Measurements from ENCODE around the gene OGA. TPM values are rescaled to one million over a fixed set of nuclear protein-coding genes. Genes with fewer than 3 reads are reported as not detected.

Gene OGA
- total RNA-seq, 2 experiments from 2014 or later = 90.8 to 96.3 TPM

DNA sequence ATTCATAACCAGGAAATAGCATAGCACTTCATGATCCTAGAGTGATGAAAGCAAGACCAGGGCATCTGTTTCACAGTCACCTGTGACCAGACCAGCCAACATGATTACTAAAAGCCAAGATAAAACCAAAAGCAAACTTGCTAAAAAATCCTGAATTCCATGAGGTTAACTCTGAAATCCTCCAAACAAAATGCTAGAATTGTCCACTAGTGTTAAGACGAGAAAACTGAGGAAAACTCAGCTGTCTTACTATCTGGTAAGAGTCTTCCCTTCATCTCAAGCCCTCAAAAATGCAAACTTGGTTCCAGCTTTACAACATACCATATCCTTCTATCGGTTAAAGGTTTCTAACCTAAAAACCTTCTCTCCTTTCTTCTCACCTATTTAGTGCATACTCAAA, 33.7 kb downstream of the OGA start:
- intact Hi-C loops (cut with micrococcal nuclease) = loop anchor here (5.0 kb wide), 1 partner anchor 432 kb away; the partner anchor contains the start of gene BTRC
- H3K9me3 Mint-ChIP-seq = no peaks in the 10 kb centered on the region

GRCh38 chr10:101783736-101784118, 34.5 kb downstream of the OGA start:
- CTCF ChIA-PET = interaction anchor here (1.0 to 5.1 kb wide), 8 partner anchors 12 to 227 kb away, joined by 3 to 91 read pairs (median 4); no protein-coding TSS in a partner anchor
- no peaks in the 10 kb centered on the region for H3K9me3 Mint-ChIP-seq
- peak overlapping the region; percentile 97 for H3K27ac Mint-ChIP-seq
- intact Hi-C loops (cut with micrococcal nuclease) = loop anchor here (1.0 to 5.0 kb wide), 5 partner anchors 35 to 431 kb away; partner anchors contain the start of genes BTRC, FBXW4, HPS6 and OGA
- H3K4me3 Mint-ChIP-seq = peak overlapping the region; percentile 100
- peaks cover 56% of the 10 kb centered on the region for H3K4me1 Mint-ChIP-seq (ENCODE audit: low read depth)
- H3K27me3 Mint-ChIP-seq (ENCODE audit: low read depth) = peaks cover 5% of the 10 kb centered on the region
- peaks cover 36% of the 10 kb centered on the region for H3K36me3 Mint-ChIP-seq (ENCODE audit: low read depth)
- DNase-seq = no peak

More for the DNA sequence above, 33.7 kb downstream of the OGA start:
- Mint-ChIP-seq H3K4me1 (ENCODE audit: low read depth) (peaks cover 48% of the 10 kb centered on the region), H3K36me3 (ENCODE audit: low read depth) (peaks cover 33% of the 10 kb centered on the region), H3K4me3 (peak overlapping the region; percentile 100), H3K27me3 (ENCODE audit: low read depth) (no peaks in the 10 kb centered on the region), H3K27ac (peak overlapping the region; percentile 97)
- DNase-seq = no peak
- CTCF ChIA-PET = interaction anchor here (0.5 to 5.1 kb wide), 9 partner anchors 17 to 570 kb away, joined by 3 to 91 read pairs (median 5); no protein-coding TSS in a partner anchor

DNA sequence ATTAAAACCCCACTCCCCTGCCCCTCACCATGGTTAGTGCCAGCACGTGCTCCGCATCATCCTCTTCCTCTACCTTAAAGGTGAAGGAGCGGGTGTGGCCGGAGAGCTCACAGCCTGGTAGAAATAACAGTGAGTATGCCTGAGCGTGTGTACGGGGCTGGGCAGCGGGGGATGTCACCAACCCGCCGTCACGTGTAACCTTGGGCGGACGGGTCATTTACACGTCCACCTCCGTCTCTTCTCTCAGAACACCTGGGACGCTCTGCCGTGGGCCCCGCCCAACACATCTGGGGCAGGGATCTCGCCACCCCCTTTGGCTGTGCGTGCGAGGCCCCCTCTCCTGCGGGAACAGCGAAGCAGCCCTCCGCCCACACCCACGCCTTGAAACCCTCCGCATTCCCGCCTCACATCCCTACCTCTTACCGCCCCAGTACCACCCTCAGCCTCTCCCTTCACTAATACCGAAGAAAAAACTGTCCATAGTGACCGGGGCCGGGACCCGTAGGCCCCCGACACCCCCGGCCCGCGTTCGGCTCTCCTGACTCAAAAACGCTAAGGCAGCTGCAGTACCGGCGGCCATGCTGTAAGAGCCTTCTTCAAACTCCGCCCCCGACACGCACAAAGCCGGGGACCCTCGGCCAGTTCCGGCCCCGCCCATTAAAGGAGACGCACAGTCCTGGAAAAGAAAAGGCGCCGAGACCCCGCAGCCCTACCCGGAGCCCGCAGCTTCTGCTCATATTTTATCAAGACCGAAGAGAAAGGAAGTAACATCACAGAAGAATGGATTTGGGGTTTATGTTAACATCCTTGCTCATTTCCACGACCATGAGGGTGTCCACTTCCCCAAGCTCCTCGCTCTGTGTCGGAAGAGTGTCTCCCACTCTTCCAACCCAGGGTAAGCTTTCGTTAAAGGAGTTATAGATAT, 35.2 kb downstream of the OGA start, which contains the start of gene NPM3:
Gene NPM3 (minus strand): TSS at position 636 of the 925 bp plus-strand sequence. CDS start 56 bp downstream, at position 580.
- H3K4me1 Mint-ChIP-seq (ENCODE audit: low read depth) = peaks cover 57% of the 10 kb centered on the region
- intact Hi-C loops (cut with micrococcal nuclease) = loop anchor here (1.0 to 5.0 kb wide), 5 partner anchors 35 to 431 kb away; partner anchors contain the start of genes BTRC, FBXW4, HPS6 and OGA
- peaks cover 37% of the 10 kb centered on the region for H3K36me3 Mint-ChIP-seq (ENCODE audit: low read depth)
- peaks cover 9% of the 10 kb centered on the region for H3K27me3 Mint-ChIP-seq (ENCODE audit: low read depth)
- H3K4me3 Mint-ChIP-seq = peak within 1 kb of the TSS; percentile 100
- CTCF ChIA-PET = interaction anchor here (0.6 to 5.1 kb wide), 14 partner anchors 10 to 590 kb away, joined by 3 to 91 read pairs (median 3); no protein-coding TSS in a partner anchor
- DNase-seq = peak; percentile 94
- peak within 1 kb of the TSS; percentile 97 for H3K27ac Mint-ChIP-seq
- H3K9me3 Mint-ChIP-seq = no peaks in the 10 kb centered on the region

DNA sequence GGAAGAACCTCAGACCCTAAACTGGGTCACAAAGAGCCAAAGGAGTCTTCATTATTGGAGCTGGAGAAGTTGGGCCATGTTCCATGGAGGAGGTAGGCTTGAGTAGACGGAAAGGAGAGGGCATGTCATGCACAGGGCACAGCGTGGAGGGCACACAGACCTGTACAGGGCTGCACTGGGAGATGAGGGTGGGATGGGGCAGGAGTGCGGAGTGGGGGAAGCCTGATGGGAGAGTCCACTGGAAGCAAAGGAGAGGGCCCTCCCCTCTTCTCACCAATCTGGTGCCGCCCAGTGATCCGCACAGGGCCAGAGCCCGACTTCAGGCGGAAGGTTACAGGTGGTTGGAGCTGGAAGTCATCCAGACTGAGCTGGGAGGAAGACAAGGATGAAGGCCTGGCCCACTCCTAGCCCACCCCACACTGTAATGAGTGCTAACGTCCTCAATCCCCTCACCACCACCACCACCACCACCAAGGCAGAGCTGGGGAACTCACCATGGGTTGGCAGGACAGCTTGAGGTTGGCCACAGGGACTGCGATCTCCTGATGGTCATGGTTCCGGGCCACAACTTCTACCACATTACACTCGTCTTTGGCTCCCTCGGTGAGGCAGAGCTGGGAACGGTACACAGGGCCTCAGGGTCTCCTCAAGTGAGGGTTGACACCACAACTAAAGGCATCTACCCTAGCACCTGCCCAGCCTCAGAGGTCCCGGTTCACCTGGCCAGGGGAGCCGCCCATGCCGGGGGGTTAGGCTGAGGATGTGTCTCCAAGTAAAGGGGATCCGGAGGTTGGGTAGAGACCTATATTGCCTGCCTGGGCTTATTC, 36.0 kb downstream of the OGA start:
- CTCF ChIA-PET = interaction anchor here (0.6 to 5.1 kb wide), 25 partner anchors 9 to 640 kb away, joined by 3 to 91 read pairs (median 4); partner anchors contain the start of genes DPCD, OGA and POLL
- no peak for DNase-seq
- H3K36me3 Mint-ChIP-seq (ENCODE audit: low read depth) = peaks cover 41% of the 10 kb centered on the region
- H3K4me3 Mint-ChIP-seq = peak overlapping the region; percentile 100
- peak overlapping the region; percentile 58 for H3K27ac Mint-ChIP-seq
- peaks cover 55% of the 10 kb centered on the region for H3K4me1 Mint-ChIP-seq (ENCODE audit: low read depth)
- peaks cover 17% of the 10 kb centered on the region for H3K27me3 Mint-ChIP-seq (ENCODE audit: low read depth)
- no peaks in the 10 kb centered on the region for H3K9me3 Mint-ChIP-seq
- intact Hi-C loops (cut with micrococcal nuclease) = loop anchor here (1.0 to 5.0 kb wide), 9 partner anchors 79 to 567 kb away; partner anchors contain the start of genes BTRC, DPCD, FBXW4 and HPS6

GRCh38 chr10:101781655-101781983, 36.6 kb downstream of the OGA start:
- Mint-ChIP-seq H3K27ac (no peak overlapping the region), H3K36me3 (ENCODE audit: low read depth) (peaks cover 38% of the 10 kb centered on the region), H3K4me1 (ENCODE audit: low read depth) (peaks cover 54% of the 10 kb centered on the region), H3K27me3 (ENCODE audit: low read depth) (peaks cover 23% of the 10 kb centered on the region), H3K9me3 (no peaks in the 10 kb centered on the region), H3K4me3 (peak overlapping the region; percentile 100)
- intact Hi-C loops (cut with micrococcal nuclease) = loop anchor here (1.0 to 5.0 kb wide), 6 partner anchors 79 to 567 kb away; partner anchors contain the start of genes BTRC, DPCD and POLL
- CTCF ChIA-PET = interaction anchor here (0.6 to 5.1 kb wide), 38 partner anchors 9 to 639 kb away, joined by 3 to 91 read pairs (median 4); partner anchors contain the start of genes DPCD, OGA and POLL
- DNase-seq = no peak

GRCh38 chr10:101780818-101781654, 37.2 kb downstream of the OGA start:
- H3K27me3 Mint-ChIP-seq (ENCODE audit: low read depth) = peaks cover 25% of the 10 kb centered on the region
- no peaks in the 10 kb centered on the region for H3K9me3 Mint-ChIP-seq
- H3K4me3 Mint-ChIP-seq = peak overlapping the region; percentile 100
- no peak overlapping the region for H3K27ac Mint-ChIP-seq
- peaks cover 54% of the 10 kb centered on the region for H3K4me1 Mint-ChIP-seq (ENCODE audit: low read depth)
- intact Hi-C loops (cut with micrococcal nuclease) = loop anchor here (1.0 to 5.0 kb wide), 6 partner anchors 78 to 566 kb away; partner anchors contain the start of genes BTRC, DPCD and POLL
- DNase-seq = peak; percentile 81
- H3K36me3 Mint-ChIP-seq (ENCODE audit: low read depth) = peaks cover 38% of the 10 kb centered on the region
- CTCF ChIA-PET = interaction anchor here (0.6 to 5.1 kb wide), 39 partner anchors 9 to 714 kb away, joined by 3 to 91 read pairs (median 4); partner anchors contain the start of genes DPCD, OGA and POLL

DNA sequence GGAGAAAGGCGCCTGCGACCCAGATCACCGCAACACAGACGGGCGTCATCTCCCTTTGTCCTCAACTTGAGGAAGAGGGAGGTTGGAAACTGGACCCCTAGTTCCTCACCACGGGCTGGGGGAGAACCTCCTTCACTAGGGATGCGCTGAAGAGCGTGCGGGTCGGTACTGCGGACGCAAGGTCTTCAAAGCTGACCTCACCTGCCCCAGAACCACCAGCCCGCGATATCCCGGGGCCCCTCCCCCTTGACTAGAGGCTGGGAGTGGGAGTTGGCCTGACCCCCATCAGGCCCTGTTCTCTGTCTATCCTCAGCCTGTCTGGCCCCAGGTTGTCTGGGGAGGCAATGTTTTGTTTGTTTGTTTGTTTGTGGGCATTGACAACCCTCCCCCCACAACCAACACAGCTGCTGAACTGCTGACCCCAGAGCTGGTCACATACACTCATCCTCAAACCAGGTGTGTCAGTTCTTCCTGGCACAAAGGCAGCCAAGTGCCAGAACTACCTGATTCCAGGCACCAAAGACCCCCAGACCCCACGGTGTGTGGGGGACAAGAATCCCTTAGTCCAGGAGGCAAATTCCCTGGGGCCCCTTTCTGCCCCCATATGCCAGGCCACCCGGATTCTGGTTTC, 37.9 kb downstream of the OGA start:
- Mint-ChIP-seq H3K4me3 (peak overlapping the region; percentile 65), H3K9me3 (no peaks in the 10 kb centered on the region), H3K36me3 (ENCODE audit: low read depth) (peaks cover 35% of the 10 kb centered on the region), H3K27me3 (ENCODE audit: low read depth) (peaks cover 26% of the 10 kb centered on the region), H3K4me1 (ENCODE audit: low read depth) (peaks cover 52% of the 10 kb centered on the region), H3K27ac (no peak overlapping the region)
- no peak for DNase-seq
- intact Hi-C loops (cut with micrococcal nuclease) = loop anchor here (2.0 to 5.0 kb wide), 3 partner anchors 78 to 566 kb away; partner anchors contain the start of gene BTRC
- CTCF ChIA-PET = interaction anchor here (0.7 to 5.1 kb wide), 12 partner anchors 8 to 713 kb away, joined by 3 to 91 read pairs (median 6); no protein-coding TSS in a partner anchor

GRCh38 chr10:101779544-101780186, 38.6 kb downstream of the OGA start:
- CTCF ChIA-PET = interaction anchor here (0.7 to 5.1 kb wide), 5 partner anchors 86 to 279 kb away, joined by 3 to 91 read pairs (median 4); no protein-coding TSS in a partner anchor
- DNase-seq = peak; percentile 90
- intact Hi-C loops (cut with micrococcal nuclease) = loop anchor here (2.0 to 5.0 kb wide), 4 partner anchors 77 to 565 kb away; partner anchors contain the start of gene BTRC
- H3K9me3 Mint-ChIP-seq = no peaks in the 10 kb centered on the region
- peaks cover 51% of the 10 kb centered on the region for H3K4me1 Mint-ChIP-seq (ENCODE audit: low read depth)
- H3K36me3 Mint-ChIP-seq (ENCODE audit: low read depth) = peaks cover 35% of the 10 kb centered on the region
- no peak overlapping the region for H3K27ac Mint-ChIP-seq
- H3K27me3 Mint-ChIP-seq (ENCODE audit: low read depth) = peaks cover 33% of the 10 kb centered on the region
- peak overlapping the region; percentile 65 for H3K4me3 Mint-ChIP-seq

DNA sequence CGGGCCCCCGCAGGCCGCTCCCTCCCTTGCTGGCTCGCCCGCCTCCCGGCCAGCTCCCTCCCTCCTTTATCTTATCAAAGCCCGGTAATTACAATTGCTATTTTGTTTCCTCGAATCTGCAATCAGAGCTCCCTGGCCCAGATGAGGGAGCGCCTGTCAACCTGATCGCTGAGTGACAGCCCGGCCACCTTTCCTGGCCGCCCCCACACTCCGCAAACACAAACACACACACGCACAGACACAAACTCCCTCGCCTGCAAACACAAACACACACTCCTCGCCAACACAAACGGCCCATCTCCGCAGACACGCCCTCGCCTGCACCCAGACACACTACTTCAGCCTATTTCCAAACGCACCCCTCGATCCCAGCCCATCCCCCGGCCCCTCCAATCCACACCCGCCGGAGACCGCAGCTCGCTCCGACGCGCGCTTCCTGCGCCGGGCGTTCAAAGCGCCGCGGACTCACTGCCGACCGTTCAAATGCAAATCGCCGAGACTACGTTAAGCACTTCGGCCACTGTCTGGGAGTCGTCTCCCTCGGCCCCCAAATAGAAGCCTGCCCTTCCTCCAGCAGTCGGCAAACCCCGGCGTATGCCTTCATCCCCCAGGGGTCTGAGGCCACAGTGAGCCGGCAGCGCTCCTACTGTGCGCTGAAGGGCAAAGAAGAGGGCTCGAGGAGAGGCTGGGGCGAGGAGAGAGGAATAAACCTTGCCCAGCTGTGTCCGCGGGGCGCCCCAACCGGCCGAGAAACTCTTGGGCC, 39.3 kb downstream of the OGA start:
- H3K9me3 Mint-ChIP-seq = no peaks in the 10 kb centered on the region
- CTCF ChIA-PET = interaction anchor here (0.6 to 1.5 kb wide), 7 partner anchors 47 to 476 kb away, joined by 3 to 6 read pairs (median 3); no protein-coding TSS in a partner anchor
- intact Hi-C loops (cut with micrococcal nuclease) = loop anchor here (2.0 kb wide), 1 partner anchor 558 kb away; no protein-coding TSS in a partner anchor
- H3K27me3 Mint-ChIP-seq (ENCODE audit: low read depth) = peaks cover 40% of the 10 kb centered on the region
- peaks cover 35% of the 10 kb centered on the region for H3K36me3 Mint-ChIP-seq (ENCODE audit: low read depth)
- DNase-seq = peak; percentile 34
- peaks cover 50% of the 10 kb centered on the region for H3K4me1 Mint-ChIP-seq (ENCODE audit: low read depth)
- H3K27ac Mint-ChIP-seq = no peak overlapping the region
- H3K4me3 Mint-ChIP-seq = peak overlapping the region; percentile 65

Measured in activated naive CD4-positive, alpha-beta T cell treated with anti-CD3 and anti-CD28 coated beads for 36 hours (primary cell).